Cardiac muscle cell (in vitro differentiated cells and primary cell): Measurements from ENCODE around the gene HLTF. TPM values are rescaled to one million over a fixed set of nuclear protein-coding genes. Genes with fewer than 3 reads are reported as not detected.

Experiments
- DNase-seq, 2 donors: peaks; one replicate each; pipeline versions ENCODE4 v3.0.0 to v3.0.0-alpha.2; 2010 to 2017; ENCODE audit warnings: low read depth in 1 of 2, low spot score in 1 of 2
- H3K27ac ChIP-seq: fragments of 200-600 bp; sonication (generic); 2 replicates; pipeline ENCODE4 v1.5.1; 2016
- H3K27me3 ChIP-seq: fragments of 200-600 bp; sonication (generic); 2 replicates; pipeline ENCODE4 v1.6.0; 2016; ENCODE audit warnings: control low read depth
- H3K36me3 ChIP-seq: fragments of 200-600 bp; sonication (generic); 2 replicates; pipeline ENCODE4 v1.5.1; 2016; ENCODE audit warnings: control low read depth
- H3K4me1 ChIP-seq: fragments of 200-600 bp; sonication (generic); 2 replicates; pipeline ENCODE4 v1.8.1; 2017; ENCODE audit warnings: low read depth, mild to moderate bottlenecking, mixed run types
- H3K4me3 ChIP-seq: fragments of 200-600 bp; sonication (generic); 2 replicates; pipeline ENCODE4 v1.5.1; 2016; ENCODE audit warnings: mild to moderate bottlenecking
- H3K9me3 ChIP-seq: fragments of 200-600 bp; sonication (generic); 2 replicates; pipeline ENCODE4 v1.5.1; 2017; ENCODE audit warnings: low read depth, mild to moderate bottlenecking, control low read depth
- polyA plus RNA-seq: library from polyadenylated mRNA; unstranded; fragments of >200 nt; fragmentation: Nextera tagmentation; extraction: Ambion mirVana; gene quantifications from 2 replicates; pipeline ENCODE4 v1.2.1, GENCODE V29; 2016
- total RNA-seq: library from RNA; depleted of rRNA; stranded (reverse); fragments of >200 nt; gene quantifications from 2 replicates; pipeline ENCODE4 v1.2.3, GENCODE V29; 2016
- TF ChIP-seq, protein P1 (sequence below): IDR thresholded peaks from 2 replicates; pipeline ENCODE4 v1.5.1; 2012; ENCODE audit warnings: low read depth, mild to moderate bottlenecking, low read length

The HLTF gene
- total and polyA plus RNA-seq, 2 experiments from 2014 or later, result 46.2 to 52.8 TPM

DNA sequence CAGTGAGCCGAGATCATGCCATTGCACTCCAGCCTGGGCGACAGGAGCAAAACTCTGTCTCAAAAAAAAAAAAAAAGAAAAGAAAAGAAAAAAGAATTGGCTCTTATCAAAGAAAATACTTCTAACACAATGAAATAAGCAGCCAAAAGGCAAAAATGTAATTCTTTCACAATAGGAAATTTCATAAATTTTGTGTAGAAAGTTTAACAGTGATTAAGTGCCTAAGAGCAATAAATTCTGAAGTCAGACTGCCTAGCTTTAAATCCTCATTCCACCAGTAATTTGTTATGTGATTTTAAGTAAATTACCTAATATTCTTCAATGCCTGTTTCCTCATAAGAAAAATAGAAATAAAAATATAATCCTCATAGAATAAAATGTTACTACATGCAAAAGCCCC, 24.6 kb downstream of the HLTF start:
- TF ChIP-seq, protein P1, sequence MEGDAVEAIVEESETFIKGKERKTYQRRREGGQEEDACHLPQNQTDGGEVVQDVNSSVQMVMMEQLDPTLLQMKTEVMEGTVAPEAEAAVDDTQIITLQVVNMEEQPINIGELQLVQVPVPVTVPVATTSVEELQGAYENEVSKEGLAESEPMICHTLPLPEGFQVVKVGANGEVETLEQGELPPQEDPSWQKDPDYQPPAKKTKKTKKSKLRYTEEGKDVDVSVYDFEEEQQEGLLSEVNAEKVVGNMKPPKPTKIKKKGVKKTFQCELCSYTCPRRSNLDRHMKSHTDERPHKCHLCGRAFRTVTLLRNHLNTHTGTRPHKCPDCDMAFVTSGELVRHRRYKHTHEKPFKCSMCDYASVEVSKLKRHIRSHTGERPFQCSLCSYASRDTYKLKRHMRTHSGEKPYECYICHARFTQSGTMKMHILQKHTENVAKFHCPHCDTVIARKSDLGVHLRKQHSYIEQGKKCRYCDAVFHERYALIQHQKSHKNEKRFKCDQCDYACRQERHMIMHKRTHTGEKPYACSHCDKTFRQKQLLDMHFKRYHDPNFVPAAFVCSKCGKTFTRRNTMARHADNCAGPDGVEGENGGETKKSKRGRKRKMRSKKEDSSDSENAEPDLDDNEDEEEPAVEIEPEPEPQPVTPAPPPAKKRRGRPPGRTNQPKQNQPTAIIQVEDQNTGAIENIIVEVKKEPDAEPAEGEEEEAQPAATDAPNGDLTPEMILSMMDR, result no peak
- Histone ChIP-seq H3K27ac (no peak overlapping the region), H3K4me3 (no peak overlapping the region), H3K27me3 (no peaks in the 10 kb centered on the region), H3K36me3 (peaks cover 58% of the 10 kb centered on the region), H3K4me1 (no peaks in the 10 kb centered on the region), H3K9me3 (no peaks in the 10 kb centered on the region)
- DNase-seq, result peak in 1 of 2 donors; percentile 49

GRCh38 chr3:149058602-149059001, 27.7 kb downstream of the HLTF start:
- Histone ChIP-seq H3K9me3 (no peaks in the 10 kb centered on the region), H3K27ac (no peak overlapping the region), H3K36me3 (peaks cover 71% of the 10 kb centered on the region), H3K4me3 (no peak overlapping the region), H3K4me1 (no peaks in the 10 kb centered on the region), H3K27me3 (no peaks in the 10 kb centered on the region)
- TF ChIP-seq, protein P1, result no peak
- DNase-seq, result no peak

DNA sequence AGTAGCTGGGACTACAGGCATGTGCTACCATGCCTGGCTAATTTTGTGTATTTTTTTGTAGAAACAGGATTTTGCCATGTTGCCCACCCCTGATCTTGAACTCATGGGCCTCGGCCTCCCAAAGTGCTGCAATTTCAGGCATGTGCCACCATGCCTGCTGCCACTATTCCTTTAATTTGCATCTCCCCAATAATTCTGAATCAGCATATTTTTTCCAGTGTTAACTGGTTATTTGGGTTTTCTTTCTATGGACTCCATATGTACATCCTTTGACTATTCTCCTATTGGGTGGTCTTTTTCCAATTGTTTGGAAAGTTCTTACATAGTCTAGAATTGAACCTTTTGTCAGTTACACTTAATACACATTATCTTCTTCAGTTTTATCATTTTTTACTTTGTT, 28.1 kb downstream of the HLTF start:
- Histone ChIP-seq H3K9me3 (no peaks in the 10 kb centered on the region), H3K4me1 (no peaks in the 10 kb centered on the region), H3K36me3 (peaks cover 72% of the 10 kb centered on the region), H3K27me3 (no peaks in the 10 kb centered on the region), H3K27ac (no peak overlapping the region), H3K4me3 (no peak overlapping the region)
- TF ChIP-seq, protein P1, result no peak
- DNase-seq, result no peak

GRCh38 chr3:149055575-149055974, 30.8 kb downstream of the HLTF start:
- Histone ChIP-seq H3K27me3 (no peaks in the 10 kb centered on the region), H3K9me3 (no peaks in the 10 kb centered on the region), H3K4me1 (no peaks in the 10 kb centered on the region), H3K36me3 (peaks cover 58% of the 10 kb centered on the region), H3K4me3 (no peak overlapping the region), H3K27ac (no peak overlapping the region)
- TF ChIP-seq, protein P1, result no peak
- DNase-seq, result no peak

DNA sequence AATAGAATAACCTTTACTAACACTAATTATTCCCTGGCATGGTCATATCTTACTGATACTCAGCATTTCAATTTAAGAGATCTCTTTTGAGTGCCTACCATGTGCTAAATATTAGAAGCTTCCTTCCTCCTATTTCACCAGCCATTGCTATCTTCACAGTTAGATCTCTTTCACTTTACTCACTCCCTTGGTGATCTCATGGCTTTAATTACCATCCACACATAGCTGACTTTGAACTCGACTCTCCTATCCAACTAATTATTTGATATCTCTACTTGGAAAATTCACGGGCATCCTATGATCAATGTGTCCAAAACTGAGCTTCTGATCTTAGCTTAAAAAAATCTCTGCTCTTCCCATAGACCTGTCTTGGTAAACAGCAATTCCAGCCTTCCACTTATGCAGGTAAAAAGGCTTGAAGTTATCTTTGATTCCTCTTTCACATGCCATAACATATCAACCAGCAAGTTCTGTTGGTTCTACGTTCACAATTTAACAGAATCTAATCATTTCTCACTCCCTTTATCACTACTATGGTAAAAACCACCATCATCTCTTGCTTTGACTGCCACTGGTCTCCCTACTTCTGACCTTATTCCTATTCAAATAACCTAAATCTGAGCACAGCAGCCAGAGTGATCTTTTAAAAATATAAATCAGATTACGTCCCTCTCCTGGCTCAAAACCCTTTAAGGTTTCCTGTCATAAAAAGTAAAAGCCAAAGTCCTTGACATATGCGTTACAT, 41.8 kb downstream of the HLTF start:
- Histone ChIP-seq H3K9me3 (no peaks in the 10 kb centered on the region), H3K27ac (no peak overlapping the region), H3K4me1 (no peaks in the 10 kb centered on the region), H3K4me3 (no peak overlapping the region), H3K27me3 (no peaks in the 10 kb centered on the region), H3K36me3 (peaks cover 66% of the 10 kb centered on the region)
- TF ChIP-seq, protein P1, result no peak
- no peak for DNase-seq
